GM18909 (cell line): ENCODE results near the gene CDKAL1.
"Not testable (repeated sequence)": the region's sequence is repeated elsewhere in the genome, so short reads cannot be mapped to it uniquely, and the experiment has no call there.

ENCODE experiments used
- ATAC-seq: cut with Tn5 transposase; IDR thresholded peaks from one replicate; pipeline ENCODE4 v1.9.1; 2021; ENCODE audit warnings: mild to moderate bottlenecking; ENCODE audit not compliant: unreplicated experiment, poor library complexity

CDKAL1 gene

DNA sequence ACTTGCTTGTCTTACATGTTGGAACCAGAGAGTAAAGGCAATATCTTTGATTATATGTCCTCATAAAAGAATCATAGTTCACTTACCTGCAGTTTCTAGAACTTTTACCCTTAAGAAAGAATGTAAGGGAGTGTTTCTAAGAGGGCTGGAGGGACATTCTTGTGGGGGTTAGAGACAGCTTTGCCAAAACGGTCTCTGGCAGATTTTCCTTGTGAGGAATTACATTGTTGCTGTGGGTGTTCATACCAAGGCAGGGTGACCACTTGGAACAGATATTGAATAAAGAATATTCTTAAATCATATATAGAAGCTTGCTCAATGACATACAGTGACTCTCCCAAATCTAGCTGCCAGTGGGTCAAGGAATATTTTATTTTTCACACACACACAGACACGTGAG, 541.7 kb downstream of the CDKAL1 start:
- no peak for ATAC-seq

DNA sequence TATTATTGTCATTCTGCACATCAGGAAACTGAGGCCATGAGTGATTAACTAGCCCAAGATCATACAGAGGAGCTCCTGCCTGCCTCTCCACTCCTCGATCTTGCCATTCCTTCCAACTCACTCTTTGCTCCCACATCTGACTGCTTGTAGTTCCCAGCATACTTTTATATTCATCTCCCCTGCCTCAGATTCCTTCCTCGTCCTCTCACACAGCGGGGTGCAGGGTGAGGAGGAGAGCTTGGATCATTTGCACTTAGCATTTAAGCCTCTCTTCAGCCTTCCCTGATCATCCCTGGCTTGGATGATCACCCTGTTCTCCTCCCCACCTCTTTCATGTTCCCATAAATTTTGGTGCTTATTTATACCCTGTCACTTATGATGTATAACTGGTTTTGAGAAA, 544.2 kb downstream of the CDKAL1 start:
- ATAC-seq: no peak

DNA sequence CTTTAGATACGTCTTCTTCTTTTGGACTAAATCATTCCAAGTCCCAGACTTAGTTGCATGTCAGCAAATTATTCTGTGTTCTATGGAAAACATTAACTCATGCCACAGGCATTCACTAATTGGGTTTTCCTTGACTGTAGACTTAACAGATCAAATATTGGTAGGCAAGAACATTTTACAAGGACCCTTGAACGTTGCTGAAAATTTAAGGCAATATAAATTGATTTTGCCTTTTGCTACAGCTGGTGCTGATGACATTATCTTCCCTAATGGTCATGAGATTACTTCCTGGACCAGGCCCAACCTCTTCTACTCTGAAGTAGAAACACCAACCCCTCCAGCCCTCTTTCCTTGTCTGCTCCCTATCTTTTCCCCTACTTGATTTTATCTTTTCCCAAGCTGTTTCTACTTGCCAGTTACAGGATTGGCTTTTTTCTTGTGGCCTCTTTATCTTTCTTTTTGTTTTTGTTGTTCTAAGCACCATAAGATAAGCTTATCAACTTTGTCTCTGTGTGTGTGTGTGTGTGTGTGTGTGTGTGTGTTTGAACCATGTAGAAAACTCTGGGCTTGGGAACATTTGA, 545.3 kb downstream of the CDKAL1 start:
- ATAC-seq: no peak

DNA sequence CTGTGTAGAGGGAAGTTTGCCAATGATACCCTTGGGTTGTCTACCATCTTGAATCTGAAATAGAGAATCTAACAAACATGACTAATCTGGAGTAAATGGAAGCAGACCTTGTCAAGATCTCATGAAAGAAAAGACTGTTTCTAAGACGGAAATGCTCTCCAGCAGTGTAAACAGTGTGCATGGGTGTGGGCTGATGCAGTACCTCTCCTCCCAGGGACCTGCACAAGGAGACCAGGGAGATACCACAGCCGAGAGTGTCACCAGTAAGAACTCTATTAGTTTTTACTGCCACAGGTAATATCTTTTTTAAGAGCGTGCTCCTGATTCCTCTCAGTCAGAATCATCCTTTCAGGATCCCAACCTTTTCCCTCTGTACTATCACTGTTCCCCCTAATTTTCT, 546.0 kb downstream of the CDKAL1 start:
- no peak for ATAC-seq

DNA sequence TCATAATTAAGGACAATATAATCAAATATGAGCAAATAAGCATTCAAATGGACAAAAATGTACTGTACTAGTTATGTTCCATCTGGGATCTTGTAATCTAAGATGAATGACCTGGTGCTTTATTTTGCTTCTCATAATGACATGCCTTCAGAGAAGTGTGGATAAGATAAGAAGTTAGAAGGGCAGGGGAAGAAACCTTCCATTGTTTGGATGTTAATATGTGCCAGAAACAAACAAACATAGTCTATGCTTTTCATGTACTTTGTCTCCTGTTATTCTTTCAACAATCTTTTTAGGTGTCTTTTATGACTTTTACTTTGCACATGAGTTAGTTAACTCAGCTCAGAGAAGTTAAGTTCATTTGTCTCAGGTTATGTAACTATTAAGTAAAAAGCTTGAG, 547.8 kb downstream of the CDKAL1 start:
- ATAC-seq: no peak

DNA sequence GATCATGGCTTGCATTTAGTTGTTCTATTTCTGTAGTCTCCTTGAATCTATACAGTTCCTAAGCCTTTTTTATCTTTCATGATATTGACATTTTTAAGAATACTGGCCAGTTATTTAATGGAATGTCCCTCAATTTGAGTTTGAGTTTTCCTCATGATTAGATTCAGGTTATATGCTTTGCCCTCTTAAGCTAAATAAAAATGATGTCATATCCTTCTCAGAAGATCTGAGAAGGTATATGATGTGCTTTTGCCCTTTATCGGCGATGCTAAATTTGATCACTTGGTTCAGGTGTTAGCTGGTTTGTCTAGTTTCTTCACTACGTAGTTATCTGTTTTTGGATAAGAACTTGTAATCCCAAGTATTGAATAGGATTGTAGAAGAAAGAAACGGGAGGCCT, 549.5 kb downstream of the CDKAL1 start:
- no peak for ATAC-seq

DNA sequence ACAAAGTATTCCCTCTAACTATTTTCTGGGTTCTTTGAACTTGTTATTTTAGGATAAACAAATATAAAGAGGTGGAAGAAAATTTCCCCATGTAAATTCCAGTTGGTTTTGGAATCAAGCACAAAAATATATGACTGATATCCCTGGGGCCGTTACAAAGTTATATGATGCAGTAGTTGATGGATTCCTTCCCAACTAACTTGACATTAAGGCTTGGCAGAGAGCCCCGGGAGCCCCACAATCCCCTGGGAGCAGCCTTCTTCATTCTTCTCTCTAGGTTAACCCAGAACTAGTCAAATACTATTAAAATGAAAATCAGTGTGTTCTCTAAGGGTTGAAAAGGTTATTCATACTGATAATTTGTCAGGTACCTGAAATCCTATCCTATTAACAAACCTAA, 550.4 kb downstream of the CDKAL1 start:
- ATAC-seq: no peak

DNA sequence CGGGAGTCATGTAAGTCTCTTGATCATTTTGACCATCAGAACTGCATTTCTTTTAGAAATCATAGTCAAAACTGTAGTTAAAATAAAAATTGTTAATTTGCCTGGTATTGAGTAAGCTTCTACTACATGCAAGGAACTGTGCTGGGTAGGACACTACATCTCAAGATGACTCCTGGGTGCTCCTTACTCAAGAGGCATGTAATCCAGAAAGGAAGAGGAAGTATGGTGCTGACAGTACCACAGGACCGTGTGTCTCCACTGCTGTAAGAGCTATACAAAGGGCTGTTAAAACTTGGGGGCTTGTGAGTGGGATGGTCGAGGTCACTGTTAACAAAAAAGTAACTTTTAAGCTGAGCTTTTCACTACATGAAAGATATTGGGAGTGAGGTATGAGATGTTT, 551.0 kb downstream of the CDKAL1 start:
- ATAC-seq: no peak

DNA sequence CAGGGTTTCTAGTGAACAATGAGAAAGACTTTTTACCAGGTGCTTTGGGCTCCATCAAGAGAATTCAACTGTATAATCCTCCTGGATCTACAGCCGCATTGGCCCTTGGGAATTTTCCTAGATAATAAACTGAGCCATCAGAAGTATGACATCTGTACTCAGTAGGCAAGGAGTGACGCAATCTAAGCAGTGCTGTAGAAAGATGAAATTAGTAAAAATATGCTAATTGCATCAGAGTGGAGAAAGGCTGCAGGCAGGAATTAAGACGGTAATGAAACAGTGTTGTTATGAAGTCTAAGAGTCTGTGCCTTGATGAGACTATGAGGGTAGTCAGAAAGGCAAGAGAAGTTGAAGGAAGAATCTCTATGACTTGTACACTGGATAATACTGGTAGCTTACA, 551.4 kb downstream of the CDKAL1 start:
- ATAC-seq: no peak

DNA sequence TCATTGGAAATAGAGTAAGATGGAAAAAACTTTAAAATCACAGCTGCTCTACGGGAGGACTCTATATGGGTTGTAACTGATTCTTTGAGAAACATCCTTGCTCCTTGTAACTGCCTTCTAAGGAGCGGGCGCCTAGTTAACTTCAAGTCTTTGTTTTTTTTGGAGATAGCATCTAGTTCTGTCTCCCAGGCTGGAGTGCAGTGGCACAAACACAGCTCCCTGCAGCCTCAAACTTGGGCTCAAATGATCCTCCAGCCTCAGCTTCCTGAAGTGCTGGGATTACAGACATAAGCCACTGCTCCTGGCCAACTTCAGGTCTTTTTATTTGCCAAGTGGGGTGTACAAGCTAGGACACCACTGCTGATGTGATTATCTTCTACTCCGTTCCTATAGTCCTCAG, 552.9 kb downstream of the CDKAL1 start:
- ATAC-seq: no peak

DNA sequence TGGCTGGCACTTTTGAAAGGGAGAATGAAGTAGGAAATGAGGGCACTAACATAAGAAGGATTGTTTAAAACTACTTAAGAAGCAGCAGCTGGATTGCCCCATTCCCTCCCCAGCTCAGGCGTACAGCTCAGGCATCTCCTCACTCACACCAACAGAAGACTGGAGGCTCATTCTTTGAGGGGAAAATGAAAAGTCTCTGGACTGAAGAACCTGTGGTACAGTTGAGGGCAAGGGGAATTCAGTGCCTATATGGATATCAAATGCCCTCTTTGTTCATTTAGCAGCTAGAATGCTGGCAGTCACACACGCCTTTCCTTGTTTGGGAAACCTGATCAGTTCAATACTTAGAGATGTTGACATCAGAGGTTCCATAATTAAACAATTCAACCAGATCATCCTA, 557.2 kb downstream of the CDKAL1 start:
- no peak for ATAC-seq

DNA sequence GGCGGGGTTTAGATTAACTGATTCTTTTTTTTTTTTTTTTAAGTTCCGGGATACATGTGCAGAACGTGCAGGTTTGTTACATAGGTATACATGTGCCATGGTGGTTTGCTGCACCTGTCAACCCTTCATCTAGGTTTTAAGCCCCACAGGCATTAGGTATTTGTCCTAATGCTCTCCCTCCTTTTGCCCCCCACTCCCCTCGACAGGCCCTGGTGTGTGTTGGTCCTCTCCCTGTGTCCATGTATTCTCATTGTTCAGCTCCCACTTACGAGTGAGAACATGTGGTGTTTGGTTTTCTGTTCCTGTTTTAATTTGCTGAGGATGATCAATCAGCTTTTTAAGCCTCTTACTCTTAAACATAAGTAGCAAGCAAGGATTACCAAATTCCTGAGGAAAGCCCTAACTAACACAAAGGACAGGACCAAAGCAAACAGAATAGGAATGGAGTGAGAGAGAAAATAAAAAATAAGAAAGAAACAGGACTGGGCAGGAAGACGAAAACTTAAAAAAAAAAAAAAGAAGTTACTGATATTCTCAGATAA, 558.0 kb downstream of the CDKAL1 start:
- not testable (repeated sequence) for ATAC-seq

DNA sequence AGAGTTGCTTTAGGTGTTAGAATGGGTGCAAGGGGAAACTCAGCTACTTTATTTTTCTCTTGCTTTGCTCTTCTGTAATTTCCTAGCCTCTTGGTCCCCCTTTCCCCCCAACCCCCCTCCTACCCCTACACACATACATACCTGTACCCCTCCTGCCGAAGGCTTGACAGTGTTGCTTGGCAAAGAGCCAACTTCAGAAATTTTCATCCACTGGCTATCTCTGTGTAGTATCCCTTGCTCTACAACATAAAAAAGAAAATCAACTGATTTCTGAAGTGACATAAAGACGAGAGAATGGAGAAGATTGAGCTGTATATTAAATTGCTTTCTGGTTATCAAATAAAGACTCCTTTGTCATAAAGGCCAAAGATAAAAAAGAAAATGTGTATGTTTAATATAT, 561.2 kb downstream of the CDKAL1 start:
- ATAC-seq: no peak

DNA sequence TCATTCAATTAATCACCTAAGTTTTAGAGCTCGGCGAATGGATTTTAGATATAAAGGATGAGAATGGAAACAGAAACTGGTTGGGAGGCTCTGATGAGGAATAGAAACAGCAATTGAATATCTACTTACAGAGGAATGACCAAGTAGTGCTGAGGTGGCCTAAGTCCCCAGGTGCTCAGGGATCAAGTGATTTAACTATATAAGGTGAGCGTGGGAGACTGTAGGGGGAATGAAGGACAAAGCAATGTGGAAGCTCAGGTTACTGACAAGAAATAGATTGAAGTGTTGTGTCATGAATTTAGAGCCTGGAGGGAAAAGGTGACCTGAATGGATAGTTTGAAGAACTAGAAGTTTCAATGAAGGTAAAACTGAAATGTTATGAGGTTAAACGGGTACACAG, 563.9 kb downstream of the CDKAL1 start:
- ATAC-seq: no peak

DNA sequence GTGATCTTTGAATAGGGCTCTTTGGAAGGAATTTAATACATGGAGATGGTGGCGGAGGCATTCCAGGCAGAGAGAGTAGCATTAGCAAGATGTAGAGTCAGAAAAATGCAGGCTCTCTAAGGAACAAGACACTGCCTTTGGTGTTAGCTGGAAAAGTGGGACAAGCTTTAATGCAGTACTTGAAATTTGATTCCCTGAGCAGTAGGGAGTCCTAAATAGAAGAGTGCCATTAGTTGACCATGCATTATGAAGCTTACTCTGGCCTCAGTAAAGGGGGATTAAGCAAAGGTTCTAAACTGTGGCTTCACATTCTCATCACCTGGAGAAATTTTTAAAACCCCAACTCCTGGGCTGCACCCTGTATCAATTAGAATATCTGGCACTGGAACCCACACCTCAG, 564.5 kb downstream of the CDKAL1 start:
- ATAC-seq: no peak

DNA sequence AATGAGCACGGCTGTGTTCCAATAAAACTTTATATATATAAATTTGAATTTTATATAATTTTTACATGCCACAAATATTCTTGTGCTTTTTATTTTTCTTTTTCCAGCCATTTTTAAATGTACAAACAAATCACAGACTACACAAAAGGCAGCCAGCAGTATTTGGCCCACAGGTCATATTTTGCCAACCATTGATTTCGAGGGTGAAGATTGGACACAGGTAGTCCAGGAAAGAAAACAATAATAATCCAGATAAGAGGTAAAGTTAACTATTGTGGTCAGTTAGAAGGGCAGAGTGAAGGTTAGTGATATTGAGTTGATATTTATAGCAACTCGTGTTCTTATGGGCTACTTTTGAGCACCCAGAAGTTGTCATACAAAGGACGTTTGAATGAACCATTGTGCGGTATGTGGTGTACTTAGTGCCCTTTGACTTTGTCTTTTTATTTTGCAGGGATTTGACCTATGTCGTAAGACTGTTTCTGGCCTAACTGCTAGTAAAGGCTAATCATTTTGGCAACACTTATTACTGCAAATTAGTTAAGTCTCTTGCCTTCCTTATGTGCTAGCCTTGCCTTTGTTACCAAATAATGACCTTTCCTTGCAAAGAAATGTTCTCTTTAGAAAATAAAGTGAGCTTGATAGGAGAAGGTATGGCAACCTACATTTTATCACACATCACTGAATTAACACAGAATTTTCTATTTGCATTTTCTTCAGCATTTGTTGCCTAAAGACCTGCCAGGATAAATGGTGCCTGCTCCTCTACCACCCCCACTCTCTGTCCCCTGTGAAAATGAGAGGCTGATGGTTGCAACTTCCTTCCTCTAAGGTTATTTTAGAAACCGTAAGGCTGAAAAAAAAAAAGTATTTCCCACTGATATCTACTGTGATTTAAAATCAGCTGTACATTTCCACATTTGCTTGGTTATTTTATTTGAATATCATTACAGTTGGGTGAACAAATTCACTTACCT, 565.4 kb downstream of the CDKAL1 start:
- no peak for ATAC-seq

DNA sequence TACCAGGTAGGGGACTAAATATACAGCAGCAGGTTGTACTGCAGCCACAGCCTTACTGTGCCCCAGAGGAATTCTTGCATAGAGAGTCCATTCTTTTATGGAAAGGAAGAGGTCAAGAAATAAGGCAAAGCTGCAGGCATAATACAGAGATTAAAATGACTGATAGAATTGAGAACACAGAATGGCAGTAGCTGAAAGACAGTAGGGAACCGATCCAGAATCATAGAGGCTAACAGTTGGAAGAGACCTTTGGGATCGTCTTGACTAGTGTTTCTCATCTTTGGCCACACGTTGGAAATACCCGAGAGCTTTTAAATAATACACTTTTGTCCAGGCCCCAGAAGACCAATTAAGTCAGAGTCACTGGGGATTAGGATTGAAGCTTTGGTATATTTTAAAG, 566.7 kb downstream of the CDKAL1 start:
- no peak for ATAC-seq

DNA sequence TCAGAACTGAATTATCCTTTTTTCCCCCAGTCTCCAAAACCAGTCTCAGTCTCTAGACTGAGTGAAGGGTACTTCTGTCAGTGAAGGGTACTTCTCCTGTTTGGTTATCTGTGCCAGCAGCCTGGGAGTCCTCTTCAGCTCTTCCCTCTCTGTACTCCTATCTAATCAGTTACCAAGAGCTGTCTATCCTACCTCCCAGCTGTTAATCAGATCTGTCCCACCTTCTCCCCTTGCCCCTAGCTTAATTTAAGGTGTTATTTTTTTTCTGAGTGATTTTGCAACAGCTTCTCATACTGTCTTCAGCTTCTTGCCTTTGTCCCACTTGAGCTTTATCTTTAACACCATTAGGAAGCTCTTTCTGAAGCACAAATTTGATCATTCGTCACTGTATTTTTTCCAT, 567.4 kb downstream of the CDKAL1 start:
- no peak for ATAC-seq

DNA sequence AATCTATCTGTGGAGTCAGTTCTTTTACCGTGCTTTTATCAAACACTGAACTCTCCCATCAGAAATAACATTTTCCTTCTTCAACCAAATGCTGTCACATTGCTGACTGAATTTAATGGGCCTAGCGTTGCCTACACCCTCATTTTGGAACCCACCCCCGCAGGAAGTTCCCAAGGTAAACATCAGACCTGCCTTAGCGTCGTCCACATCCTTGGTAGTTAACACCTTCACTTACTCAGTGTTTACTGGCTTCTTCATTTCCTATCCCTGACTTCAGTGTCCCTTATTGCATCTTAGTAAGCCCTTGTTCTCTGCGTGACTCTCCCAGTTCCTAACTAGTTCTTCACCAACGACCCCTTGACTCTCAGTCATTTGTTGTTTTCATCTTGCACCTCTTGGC, 567.9 kb downstream of the CDKAL1 start:
- no peak for ATAC-seq

DNA sequence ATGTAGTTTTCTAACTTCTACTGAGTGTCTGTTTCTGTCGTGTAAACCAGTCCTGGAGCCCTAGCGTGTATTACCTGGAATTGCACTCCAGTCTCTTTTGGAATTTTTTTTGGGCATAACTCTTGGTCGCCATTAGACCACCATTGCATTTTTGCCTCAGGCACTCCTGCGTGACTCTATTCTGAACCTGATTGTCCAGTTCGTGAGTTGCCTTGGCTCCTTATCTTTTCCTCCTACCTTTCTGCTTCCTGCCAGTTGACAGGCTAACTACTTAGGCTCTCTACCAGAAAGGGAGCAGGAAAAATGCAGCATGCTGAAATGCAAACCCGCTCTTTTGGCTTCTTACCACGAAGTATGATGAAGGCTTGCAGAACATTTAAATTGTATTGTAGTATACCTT, 568.4 kb downstream of the CDKAL1 start:
- ATAC-seq: no peak

DNA sequence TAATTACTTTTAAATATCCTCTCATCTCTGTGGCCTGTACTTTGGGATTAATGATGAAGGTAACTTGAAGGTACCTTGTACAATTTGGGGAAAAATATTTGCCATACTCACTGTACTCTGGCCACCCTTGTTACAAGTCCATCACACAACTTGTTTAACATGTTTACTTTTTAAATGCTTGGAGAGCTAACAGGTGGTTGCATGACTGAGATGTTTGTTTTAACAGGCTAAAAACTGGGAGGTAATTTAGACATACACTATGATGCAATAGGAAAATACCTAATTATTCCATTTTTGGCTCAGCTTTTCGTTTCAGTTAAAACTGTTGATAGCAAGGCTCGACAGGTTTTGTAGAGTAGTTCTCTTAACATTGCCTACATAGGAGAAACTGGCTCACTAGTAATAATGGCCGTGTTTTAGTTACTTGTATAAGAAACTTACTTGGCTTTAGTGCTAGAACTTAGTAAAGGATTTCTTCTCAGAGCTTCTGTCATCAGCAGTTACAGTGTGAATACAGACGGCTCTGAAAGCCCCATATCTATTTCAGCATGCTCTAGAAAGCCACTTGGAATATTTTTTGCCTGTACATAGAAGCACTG, 569.5 kb downstream of the CDKAL1 start:
- ATAC-seq: no peak
